ENCODE results near the gene TMPRSS5.
"Not testable (repeated sequence)": the region's sequence is repeated elsewhere in the genome, so short reads cannot be mapped to it uniquely, and the experiment has no call there.

Gene TMPRSS5

GRCh38 chr11:113695207-113695606, 10.9 kb downstream of the TMPRSS5 start:
- DNase-seq: no peak

GRCh38 chr11:113694390-113694789, 11.7 kb downstream of the TMPRSS5 start:
- DNase-seq: no peak

GRCh38 chr11:113693030-113693429, 13.1 kb downstream of the TMPRSS5 start:
- no peak for DNase-seq

DNA sequence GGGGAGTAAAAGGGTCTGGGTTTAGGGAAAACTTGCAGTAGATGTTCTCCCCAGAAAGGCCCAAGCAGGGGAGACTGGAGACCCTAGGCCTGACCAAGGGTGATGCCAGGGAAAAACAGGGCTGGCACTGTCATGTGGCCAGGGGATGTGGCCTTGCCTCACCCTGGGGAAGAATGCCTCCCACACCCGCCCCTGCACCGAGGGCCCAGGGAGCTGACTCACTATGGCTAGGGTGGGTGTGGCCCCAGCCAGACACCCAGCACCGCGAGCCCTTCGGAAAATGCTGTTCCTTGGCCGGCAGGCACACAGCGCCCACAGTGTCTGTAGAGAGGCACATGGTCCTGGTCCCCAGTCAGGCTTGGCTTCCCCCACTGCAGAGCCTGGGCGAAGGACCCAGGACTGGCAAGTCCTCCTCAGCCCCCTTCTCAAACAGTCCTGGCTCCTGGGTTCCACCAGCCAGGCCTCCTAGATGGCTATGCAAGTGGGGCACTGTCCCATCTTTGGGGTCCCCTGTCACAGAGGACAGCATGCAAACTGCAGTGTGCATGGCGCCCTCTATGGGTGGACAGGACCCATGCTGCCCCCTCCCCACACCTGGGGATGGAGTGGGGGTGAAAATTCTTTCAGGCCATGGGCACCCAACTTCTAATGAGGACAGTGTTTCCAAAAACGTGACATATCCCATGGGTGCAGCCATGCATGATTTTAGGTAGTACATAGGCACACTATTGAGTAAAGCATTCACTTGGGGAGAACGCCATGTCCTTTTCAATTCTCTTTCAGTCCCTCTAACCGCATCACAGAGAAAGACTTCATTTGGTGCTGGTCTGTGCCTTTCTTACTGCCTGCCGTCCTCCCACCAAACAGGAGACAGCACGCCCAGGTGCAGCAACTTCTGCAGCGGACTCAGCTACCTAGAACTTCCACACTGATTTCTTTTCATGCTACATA, 15.2 kb downstream of the TMPRSS5 start:
- DNase-seq: no peak

DNA sequence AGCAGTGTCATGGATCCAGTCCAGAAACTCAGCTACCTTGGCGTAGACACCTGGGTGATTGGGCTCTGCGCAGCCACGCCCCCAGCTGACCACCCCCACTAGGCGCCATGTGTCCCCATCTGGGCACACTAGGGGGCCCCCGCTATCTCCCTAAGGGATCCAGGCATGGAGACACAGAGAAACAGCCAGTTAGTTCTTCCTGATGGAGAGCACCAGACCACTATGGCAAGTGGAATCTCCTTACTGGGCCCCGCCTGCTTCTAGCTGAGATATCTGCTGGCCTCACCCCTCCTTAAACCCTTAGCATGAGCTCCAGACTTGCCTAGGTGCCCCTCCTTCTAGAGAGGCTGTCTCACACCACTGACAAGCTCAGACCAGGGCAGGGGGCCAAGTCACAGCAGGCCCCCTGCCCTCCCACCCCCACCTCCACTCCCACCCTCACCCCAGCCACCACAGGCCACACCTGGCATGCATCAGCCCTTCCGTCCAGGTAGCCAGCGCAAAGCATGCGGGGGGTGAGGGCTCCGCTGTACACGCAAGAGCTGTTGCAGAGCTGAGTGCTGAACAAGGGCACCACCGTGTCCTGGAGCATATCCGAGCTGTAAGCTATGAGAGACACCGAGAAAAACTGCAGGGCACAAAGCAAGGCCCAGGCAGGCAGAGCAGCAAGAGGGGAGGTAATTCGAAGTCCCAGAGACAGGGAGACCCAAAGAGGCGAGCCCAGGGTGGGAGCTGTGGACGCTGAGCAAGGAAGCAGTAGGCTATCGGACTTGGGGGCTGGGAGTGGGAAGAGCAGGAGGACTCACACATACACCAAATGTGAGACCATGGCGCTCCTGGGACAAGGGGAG, 16.1 kb downstream of the TMPRSS5 start:
- DNase-seq: no peak

GRCh38 chr11:113685654-113686359, 20.3 kb downstream of the TMPRSS5 start:
- no peak for DNase-seq

GRCh38 chr11:113684496-113684895, 21.6 kb downstream of the TMPRSS5 start:
- DNase-seq: no peak

DNA sequence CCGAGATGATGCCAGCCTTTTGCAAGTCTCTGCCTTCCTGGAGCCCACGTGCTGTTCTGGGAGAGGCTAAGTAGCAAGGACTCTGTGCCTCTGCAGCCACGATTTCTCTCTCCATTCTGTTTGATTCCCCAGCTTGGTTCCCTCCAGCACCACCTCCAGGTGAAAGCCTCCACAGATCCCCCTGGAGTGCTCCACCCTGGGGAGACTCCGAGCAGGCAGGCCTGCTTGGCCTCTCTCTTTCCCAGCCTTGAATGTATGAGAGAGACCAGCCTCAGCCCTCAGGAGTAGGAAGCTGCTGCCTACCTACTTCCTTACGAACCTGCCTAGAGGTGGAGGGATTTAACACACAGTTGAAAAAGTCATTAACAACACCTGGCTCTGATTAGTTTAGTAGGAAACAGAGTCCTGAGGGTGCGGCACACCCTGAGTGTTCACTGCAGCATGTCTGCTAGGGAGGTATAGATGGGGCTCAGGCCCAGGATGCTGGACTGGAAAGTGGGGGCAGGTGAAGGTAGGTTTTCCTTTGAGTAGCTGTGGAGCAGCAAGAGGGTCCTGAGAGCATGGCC, 22.5 kb downstream of the TMPRSS5 start:
- no peak for DNase-seq

- DNase-seq: no peak
These were observed 24.2 kb downstream of the TMPRSS5 start for GRCh38 chr11:113681711-113682413.

GRCh38 chr11:113681282-113681681, 24.8 kb downstream of the TMPRSS5 start:
- DNase-seq: no peak

DNA sequence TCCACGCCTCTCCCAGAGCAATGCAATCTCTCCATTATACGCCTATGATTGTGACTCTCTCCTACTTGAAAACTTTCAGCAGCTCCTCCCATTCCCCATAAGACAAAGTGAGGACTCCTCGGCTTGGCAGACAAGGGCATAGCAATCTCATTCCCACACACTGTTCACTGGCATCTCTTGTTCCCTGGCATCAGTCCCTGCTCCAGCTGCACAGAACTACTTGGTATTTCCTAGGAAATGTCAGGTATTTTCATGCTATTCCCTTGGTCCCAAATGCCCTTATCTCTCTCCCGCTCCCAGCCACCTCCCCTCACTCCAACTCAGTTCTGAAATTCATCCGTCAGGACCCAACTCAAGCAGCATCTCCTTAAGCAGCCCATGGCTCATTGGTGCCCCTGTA, 28.4 kb downstream of the TMPRSS5 start:
- no peak for DNase-seq

GRCh38 chr11:113675565-113675964, 30.5 kb downstream of the TMPRSS5 start:
- DNase-seq: no peak

GRCh38 chr11:113675003-113675561, 31.0 kb downstream of the TMPRSS5 start:
- no peak for DNase-seq

GRCh38 chr11:113674397-113674685, 31.8 kb downstream of the TMPRSS5 start:
- no peak for DNase-seq

DNA sequence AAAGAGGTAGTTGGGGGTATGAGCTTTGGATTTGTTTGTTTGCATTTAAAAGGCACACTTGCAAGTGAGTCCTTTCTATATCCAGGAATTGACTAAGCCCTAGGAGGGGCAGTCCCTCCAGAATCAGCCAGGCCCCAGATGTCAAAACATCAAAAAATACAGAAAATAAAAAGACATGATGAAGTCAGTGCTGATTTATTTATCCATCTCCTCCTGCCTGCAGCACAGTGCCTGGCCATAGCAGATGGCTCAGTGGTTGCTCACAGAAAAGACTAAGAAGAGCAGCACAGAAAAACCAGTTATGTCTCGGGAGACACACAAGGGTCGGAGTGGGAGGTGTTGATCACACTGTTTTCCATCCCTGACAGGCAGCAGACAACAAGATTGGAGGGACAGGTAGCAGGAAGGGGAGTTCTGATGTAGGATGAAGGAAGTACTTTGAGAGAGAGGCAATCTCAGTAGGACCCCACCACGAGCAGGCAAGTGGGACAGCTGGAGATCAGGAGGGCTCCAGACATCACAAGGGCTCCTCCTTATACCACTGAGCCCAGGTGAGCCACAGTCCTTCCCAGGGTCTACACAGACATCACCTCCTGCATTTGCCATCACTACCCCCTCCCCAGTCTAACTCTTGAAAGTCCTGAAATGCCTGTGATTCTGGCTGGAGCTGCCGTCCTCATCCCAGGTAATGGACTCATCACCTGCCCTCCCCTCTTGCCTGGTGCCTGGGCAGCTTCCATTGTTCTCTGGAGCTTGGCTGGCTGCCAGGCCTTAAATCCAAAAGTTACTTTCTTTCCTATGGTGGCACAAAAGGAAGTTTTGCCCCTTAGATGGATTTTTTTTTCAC, 32.3 kb downstream of the TMPRSS5 start:
- DNase-seq: no peak

GRCh38 chr11:113671914-113672313, 34.2 kb downstream of the TMPRSS5 start:
- not testable (repeated sequence) for DNase-seq

- no peak for DNase-seq
These were observed 35.3 kb downstream of the TMPRSS5 start for GRCh38 chr11:113670831-113671215.

DNA sequence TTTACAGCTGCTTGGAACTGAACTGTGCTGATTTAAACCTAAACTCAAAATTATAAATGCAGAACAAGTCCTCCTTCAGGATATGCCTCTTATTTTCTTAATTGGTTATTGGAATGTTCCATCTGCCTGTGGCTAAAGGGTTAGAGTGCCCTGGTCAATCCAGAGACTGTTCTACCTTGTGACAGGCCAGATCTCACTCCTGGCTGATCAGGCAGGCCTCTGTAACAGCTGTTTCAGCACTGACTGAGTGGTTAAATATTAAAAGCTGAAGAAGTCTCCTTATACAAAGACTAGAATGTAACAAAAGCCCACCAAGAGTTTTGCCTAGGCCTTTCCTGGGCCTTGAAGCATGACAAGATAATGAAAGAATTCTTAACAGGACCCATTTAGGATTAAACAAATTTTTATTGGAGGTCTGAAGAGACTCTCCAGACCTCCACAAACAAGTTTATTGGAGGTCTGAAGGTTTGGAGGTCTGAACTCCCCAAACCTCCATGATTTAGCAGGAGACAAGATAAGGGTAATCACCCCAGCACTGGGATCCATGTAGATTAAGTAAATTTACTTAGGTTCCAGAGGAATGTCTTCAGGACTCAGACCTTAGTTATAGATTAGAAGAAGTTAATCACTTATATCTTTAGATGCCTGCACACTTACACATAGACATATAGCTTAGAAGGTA, 35.8 kb downstream of the TMPRSS5 start:
- DNase-seq: no peak

DNA sequence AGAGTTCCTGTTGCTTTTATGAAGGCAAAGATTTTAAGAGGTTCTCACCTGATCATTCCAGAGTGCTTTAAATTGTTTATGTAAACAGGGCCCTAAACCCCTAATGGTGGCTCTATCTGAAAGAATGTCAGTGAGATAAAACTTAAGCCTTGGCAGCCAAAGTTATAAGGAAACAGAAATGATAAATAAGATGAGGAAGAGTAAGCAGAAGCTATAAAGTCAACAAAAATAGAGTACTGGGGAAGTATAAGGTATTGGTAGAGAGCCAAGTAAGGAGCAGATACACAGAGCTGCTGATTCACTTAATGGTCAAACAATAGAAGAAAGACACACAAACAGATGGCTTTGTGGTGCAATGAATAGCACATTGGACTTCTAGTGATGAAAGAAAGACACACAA, 37.9 kb downstream of the TMPRSS5 start:
- no peak for DNase-seq

DNA sequence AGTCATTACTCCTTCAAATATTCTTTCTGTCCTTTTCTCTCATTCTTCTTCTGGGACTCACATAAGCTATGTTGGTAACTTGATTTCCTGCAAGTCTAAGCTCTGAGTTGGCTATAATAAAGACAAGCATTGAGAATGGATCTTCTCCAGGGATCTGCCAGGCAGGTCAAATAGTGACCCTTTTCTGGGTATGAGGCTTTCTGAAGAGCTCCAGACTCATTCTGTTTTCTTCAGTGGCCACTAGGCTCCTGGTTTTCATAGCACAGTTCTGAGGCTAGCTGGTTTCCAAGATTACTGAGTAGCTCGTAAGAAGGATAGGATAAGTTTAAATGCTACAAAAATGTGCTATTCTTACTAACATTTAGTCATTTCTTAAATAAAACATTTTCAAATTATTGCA, 38.3 kb downstream of the TMPRSS5 start:
- no peak for DNase-seq

- DNase-seq: no peak
These were observed 39.5 kb downstream of the TMPRSS5 start for GRCh38 chr11:113666584-113666983.

Measured in NCI-H1694 (cell line).